ENCODE results near the gene PPP4R3A.

DNA sequence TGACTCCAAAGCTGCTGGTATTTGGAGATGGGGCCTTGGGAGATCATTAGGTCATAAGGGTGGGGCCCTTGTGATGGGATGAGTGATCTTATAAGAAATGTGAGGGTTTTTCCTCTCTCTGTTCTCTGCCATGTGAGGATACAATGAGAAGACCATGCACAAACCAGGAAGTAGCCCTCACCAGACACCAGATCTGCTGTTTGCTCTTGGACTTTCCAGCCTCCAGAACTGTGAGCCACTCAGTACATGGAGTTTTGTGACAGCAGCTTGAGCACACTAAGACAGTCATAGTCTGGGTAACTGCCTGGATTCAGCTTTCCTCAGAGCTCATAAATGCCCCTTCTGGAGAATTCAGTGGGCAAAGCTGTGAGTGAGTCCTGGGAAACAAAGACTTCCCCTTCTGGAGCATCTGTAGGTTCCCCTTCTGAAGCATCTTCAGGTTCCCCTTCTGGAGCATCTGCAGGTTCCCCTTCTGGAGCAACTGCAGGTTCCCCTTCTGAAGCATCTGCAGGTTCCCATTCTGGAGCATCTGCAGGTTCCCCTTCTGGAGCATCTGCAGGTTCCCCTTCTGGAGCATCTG, 11.0 kb upstream of the PPP4R3A start:
- no peak for TF ChIP-seq EZH2 (IDR thresholded peaks at IDR 0.05; ENCODE audit: borderline replicate concordance)
- TF ChIP-seq, protein P1, sequence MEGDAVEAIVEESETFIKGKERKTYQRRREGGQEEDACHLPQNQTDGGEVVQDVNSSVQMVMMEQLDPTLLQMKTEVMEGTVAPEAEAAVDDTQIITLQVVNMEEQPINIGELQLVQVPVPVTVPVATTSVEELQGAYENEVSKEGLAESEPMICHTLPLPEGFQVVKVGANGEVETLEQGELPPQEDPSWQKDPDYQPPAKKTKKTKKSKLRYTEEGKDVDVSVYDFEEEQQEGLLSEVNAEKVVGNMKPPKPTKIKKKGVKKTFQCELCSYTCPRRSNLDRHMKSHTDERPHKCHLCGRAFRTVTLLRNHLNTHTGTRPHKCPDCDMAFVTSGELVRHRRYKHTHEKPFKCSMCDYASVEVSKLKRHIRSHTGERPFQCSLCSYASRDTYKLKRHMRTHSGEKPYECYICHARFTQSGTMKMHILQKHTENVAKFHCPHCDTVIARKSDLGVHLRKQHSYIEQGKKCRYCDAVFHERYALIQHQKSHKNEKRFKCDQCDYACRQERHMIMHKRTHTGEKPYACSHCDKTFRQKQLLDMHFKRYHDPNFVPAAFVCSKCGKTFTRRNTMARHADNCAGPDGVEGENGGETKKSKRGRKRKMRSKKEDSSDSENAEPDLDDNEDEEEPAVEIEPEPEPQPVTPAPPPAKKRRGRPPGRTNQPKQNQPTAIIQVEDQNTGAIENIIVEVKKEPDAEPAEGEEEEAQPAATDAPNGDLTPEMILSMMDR (IDR thresholded peaks at IDR 0.05; ENCODE audit: poor library complexity): no peak
